NCI-H748 treated with DMSO at 0.1 percent for 48 hours (cell line): ENCODE data around the gene SEMA6B.
"Not testable (repeated sequence)": the region's sequence is repeated elsewhere in the genome, so short reads cannot be mapped to it uniquely, and the experiment has no call there.

Experiments used
- DNase-seq: peaks from one replicate; lab custom pipeline; 2025; lab: John Stamatoyannopoulos, UW

Gene SEMA6B

DNA sequence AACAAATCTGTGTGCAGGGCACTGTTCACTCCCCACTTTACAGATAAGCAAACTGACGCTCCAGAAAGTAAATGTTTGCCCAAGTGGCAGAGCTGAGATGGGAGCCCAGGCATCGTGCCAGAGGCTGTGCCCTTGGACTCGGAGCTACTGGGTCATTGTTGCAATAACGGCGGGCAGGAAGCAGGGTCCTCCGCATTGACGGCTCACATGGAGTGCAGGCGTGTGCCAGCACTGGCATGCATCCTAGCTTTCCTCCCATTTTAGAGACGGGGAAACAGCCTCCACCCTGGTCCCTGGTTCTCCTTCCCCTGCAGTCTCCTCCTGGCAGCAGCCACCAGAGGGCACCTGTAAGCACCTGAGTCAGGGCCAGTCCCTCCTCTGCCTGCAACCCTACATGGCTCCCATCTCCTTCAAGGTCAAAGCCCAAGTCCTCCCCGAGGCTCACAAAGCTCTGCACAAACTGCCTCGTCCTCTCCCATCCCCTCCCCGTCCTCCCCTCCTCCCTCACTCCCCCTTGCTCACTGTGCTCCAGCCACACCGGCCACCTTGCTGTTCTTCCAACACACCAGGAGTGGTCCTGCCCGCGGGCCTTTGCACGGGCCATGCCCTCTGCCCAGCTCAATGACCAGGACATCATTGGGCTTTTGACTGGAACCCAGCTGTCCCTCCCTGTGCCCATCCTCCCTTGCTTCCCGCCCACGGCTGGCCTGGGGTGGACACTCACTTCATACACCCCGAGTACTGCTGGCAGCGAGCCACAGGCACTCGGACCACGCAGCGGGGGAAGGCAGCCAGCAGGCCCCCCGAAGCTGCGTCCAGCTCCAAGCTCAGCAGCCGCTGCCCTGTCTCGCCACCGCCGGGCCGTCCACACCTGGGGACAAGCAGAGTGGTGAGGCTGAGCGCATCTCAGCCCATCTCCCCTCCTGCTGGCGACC, 11.9 kb downstream of the SEMA6B start:
- no peak for DNase-seq

DNA sequence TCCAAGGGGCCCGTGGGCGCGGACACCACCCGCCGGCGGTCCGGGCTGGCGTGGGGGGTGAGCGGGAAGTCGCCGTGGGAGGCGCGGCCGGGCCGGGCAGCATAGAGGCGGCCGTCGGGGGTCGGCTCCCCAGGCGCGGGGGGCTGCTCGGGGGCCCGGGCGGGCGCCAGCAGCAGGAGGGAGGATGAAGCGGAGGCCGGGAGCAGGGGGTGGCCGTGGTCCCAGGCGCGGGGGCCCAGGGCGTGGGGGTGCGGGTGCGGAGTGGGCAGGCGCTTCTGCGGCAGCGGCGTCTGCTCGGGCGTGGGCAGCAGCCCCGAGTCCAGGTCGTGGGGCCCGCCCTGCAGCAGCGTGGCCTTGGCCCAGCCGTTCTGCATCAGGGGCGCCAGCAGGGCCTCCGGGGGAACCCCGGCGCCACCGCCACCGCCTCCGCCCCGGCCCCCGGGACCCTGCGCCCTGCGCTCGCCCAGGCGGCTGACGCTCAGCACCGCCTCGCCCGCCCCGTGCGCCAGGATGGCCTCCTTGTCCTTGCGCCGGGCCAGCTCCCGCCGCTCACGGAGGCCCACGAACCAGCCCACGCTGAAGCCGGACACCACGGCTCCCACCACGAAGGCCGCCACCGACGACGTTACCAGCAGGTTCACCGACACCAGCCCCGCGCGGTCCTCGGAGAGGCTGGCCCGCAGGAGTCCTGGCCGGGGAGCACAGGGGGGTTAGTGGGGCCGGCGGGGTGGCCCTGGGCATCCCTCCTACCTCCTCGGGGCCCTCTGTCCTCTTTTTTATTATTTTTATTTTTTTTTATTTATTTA, 15.4 kb downstream of the SEMA6B start:
- DNase-seq = no peak

DNA sequence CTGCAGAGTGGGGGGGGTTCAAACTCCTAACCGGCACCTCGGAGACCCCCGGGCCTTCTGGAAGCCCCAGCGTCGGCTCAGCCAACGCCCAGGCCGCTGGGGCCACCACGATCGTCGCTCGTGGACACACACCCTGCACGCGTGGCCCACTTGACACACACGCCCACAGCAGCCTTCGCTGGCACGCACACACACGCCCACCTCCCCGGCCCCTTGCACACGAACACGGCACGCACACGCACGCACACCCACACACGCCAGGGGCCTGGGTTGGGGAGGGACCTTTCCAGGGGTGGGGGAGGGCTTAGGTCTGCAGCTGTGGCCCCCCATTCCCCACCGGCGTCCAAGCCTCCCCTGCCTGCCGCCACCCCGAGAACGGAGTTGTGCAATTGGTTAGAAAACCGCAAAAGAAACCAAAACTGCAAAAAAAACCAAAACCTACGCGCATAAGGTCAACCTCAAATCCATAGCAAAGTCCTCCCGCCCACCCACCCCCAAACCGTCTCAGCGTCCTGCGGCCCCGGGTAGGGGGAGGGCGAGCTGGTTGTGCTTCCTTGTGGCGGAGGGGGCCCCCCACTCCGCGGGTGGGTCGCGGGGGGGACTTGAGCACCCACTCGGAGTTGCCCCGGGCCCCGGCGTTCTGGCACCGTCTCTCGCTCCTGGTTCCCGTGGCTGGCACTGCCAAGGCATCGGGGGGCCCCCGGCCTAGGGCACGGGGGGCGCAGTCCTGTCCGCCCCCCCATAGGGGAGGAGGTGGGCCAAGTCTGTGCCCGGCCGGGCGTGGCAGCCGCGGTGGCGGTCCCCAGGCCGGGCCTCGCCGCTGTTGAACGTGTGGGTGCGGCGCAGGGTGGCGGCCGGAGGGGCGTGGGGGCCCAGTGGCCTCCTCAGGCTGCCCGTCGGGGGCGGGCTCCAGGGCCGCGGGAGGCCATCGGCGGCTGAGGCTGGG, 16.3 kb downstream of the SEMA6B start:
- DNase-seq = no peak

DNA sequence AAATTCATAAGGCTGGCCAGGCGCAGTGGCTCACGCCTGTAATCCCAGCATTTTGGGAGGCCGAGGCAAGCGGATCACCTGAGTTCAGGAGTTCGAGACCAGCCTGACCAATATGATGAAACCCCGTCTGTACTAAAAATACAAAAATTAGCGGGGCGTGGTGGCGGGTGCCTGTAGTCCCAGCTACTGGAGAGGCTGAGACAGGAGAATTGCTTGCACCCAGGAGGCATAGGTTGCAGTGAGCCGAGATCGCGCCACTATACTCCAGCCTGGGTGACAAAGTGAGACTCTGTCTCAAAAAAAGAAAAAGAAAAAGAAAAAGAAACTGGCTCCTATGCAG, 17.7 kb downstream of the SEMA6B start:
- not testable (repeated sequence) for DNase-seq

DNA sequence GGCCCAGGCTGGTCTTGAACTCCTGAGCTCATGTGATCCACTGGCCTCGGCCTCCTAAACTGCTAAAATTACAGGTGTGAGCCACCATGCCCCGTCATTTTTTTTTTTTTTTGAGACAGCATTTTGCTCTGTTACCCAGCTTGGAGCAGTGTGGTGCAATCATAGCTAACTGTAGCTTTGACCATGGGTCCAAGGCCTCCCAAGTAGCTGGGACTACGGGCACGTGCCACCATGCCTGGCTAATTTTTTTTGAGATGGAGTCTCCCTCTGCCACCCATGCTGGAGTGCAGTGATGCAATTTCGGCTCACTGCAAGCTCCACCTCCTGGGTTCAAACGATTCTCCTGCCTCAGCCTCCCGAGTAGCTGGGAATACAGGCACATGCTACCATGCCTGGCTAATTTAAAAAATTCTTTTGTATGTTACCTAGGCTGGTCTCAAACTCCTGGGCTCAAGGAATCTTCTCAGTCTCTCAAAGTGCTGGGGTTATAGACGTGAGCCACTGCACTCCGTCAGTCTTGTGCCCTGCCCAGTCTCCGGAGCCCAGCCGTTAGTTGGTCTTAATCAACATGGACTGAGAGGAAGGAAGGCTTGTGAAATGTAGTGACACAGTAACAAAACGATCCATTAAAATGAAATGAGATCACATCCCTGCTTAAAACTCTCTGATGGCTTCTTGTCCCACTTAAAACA, 18.2 kb downstream of the SEMA6B start:
- DNase-seq = no peak

DNA sequence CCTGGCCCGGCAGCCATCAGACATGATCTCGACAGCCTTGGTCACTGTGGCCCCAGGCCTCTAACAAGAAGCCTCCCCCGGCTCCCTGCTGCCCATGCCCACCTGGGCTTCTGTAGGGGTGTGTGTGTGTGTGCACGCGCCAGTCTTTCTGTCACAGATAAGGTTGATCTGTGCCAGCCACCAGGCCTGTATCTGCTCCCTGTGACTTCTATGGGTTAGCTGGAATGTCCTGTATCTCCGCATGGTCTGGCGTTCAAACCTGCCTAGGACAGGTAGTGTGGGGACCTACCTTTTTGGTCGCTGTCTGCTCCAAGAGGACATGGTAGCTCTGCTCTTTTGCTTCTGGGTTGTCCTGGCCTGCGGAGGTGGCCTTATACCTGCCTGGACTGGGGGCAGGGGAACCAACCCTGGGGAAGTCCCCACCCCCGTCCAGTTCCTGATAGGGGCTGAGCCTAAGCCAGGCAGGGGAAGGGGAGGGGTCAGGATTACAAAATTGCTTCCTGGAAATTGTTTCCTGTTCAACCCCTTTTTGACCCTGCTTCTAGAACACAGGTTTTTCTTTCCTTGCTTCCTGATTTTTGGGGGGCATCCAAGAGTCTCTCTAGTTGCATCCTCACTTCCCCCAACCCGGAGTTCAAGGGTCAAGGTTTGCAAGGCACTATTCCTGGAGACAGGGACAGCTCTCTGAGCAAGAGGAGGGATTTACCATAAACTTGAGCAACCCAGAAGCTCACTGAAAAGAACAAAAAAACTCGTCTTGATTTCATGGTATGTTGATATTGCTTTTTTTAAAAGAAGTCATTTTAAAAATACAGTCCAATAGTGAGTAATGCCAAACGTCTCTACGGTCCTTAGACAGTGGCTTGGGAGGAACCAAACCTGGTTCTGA, 19.5 kb downstream of the SEMA6B start, which contains the start of gene LRG1:
Gene LRG1, minus strand, starts transcription at position 344 of the 889 bp plus-strand sequence. Its CDS starts 23 bp downstream, at position 321.
- no peak for DNase-seq

DNA sequence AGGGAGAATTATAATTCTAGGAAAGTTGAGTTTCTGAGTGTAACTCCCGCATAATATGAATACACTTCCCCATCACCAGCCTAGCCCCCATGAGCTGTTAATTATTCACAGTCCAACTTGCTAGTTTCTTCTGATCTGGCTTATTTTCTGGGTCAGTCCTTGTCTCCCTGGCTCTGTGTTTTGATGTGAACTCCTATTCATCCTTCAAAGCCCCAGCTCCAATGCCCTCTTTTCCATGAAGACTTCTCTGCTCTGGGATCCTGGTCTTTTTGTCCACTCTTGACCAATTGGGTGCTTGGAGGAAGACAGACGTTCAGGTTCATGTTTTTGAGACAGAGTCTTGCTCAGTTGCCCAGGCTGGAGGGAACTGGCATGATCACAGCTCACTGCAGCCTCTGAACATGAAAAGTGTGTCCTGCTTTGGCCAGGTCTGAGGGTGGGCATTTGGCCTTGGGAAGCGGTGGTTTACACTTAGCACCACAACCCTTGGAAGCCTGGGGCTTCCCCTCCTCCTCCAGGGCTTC, 20.3 kb downstream of the SEMA6B start:
- DNase-seq = no peak

DNA sequence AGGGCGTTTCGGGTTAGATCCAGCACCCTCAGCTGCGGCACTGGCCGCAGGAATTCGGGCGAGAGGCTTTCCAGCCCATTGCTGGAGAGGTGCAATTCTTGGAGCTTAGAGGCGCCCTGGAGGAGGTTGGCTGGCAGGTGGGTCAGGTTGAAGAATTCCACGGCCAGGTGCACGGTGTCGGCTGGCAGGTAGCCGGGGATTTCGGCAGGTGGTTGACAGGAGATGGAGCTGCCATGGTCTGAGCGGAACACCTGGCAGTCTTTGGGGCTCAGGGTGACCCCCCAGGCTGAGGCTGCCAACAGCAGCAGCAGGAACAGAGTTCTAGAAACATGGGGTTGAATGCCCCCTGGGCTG, 20.9 kb downstream of the SEMA6B start:
- DNase-seq = no peak

DNA sequence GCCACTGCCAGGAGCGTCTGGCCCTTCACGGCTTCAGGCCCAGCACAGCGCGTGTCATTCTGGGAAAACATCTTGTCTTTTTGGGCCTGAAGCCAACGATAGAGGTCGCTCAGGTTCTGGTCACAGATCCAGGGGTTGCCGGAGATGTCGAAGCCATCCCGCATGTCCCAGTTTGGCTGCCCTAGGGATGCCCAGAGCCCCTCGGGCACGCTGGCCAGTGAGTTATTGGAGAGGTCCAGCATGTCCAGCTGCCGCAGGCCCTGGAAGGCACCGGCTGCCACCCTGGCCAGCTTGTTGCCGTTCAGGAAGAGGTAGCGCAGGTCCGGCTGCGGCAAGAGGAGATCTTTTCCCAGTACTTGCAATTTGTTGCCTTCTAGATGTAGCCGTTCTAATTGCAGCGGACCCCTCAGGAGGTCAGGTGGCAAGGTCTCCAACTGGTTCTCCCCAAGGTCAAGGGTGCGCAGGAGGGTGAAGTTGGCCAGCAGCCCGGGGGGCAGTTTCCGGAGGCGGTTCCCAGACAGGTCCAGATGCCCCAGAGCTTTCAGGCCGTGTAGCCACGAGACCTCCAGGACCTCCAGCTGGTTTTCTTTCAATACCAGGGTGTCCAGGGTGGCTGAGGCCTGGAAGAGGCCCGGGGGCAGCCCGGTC, 21.4 kb downstream of the SEMA6B start:
- no peak for DNase-seq

DNA sequence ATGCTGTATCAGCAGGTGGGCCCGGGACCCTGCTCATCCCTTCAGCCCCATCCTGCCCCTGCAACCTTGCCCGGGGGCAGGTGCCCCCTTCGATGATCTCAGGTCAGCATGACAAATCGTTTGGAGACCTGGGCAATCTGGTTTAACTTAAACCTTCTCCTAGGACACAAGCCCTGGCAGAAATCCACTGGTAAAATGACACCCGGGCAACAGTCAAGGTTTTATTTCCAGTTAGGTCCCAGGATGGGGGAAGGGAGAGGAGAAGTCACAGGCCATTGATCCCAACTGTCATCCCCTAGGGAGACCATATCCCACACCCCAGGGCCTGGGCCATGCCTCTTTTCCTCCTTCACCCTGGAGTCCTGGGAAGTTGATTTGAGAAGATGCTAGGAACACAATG, 22.7 kb downstream of the SEMA6B start:
- no peak for DNase-seq

DNA sequence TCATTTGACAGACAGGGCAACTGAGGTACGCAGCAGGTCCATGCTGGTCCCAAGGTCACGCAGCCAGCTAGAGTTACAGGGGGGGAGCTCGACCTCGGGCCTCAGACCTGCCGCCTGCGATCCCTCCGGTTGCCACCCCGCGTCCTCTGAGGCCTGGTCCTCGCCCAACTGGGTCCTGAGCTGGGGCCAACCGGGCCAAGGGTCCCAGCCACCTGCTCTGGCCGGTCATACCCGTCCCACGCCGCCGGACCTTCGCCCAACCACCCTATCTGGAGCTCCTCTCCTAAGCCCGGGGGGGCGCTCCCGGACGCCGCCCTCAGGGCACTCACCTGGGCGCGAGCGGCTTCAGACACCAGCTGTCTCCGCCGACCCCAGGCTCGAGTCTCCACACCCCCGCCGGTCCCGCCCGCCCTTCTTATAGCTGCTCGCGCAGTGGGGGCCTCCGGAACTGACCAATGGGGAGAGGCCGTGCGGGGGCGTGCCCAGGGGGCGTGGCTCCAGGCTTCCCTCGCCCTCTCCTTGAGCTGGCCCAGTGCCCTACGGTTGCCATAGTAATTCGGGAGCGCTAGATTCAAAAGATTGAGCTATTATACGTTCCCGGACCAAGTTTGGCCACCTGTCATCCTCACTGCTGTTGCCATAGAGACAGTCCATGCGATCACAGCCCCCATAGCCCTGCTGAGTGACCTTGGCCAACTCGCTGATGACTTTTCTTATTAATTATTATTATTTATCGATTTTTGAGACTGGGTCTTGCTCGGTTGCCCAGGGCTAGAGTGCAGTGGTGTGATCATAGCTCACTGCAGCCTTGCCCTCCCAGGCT, 24.4 kb downstream of the SEMA6B start, which contains the start of gene PLIN5:
Gene PLIN5, minus strand, starts transcription at position 389 of the 823 bp plus-strand sequence. CDS start 1,150 bp downstream, outside the sequence.
- peak; percentile 78 for DNase-seq

DNA sequence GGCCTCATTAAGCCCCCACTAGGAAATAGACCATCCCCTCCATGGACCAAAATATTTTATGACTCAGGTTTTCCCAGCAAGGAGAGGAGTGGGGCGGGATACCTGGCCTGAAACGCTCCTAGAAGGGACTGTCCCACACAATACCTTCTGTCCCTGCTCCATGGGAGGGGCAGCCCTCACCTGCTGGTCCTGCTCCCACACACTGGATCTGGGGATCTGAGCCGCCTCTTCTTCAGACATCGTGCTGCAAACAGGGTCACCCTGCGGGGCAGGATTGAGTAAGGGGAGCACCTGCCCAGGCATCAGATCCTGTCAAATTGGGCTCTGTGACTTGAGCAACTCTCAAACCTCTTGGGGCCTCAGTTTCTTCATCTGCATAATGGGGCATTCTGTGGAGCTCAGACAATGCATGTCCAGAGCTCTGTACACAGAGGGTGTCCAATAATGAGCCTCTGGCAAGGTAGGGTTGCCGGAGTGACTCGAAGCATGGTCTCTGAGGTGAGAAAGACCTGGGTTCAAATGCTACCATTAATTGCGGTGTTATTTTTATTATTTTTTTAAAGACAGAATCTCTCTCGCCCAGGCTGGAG, 25.6 kb downstream of the SEMA6B start:
- DNase-seq = no peak

DNA sequence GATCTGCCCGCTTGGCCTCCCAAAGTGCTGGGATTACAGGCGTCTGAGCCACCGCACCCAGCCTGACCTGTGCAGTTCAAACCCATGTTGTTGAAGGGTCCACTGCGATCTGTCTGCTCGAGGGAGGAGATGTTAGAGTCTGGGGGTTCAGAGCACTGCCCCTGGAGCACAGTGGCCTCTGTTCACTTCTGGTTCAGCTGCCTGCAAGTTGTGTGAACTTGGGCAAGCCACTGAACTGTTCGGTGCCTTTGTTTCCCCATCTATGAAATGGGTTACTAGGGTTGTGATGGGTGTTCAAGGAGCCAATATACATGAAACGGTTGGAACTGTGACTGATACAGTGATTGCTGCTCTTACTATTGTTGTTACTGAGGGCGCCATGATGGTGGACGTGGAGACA, 26.1 kb downstream of the SEMA6B start:
- DNase-seq = no peak

DNA sequence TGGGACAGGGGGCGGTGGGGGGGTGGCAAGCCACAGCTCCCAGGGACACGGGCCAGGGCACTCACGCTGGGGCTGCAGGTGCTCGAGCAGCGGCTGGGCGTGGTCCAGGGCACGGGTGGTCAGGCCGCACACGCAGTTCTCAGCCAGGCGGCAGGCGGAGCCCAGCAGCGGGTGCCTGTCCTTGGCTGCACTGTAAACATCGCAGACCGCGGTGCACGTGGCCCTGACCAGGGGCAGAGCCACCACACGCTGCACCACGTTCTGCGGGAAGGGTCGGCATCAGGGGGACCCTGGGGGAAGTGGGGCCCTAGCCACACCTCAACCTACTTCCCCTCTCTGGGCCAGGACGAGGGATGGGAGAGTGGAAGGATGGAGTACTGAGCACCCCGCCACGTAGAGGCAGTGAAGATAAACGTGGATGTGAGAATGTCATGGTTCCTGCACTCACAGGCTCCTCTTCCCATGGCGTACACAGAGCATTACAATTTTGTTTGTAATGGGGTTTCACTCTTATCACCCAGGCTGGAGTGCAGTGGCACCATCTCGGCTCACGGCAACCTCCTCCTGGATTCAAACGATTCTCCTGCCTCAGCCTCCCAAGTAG, 27.8 kb downstream of the SEMA6B start:
- DNase-seq = no peak

DNA sequence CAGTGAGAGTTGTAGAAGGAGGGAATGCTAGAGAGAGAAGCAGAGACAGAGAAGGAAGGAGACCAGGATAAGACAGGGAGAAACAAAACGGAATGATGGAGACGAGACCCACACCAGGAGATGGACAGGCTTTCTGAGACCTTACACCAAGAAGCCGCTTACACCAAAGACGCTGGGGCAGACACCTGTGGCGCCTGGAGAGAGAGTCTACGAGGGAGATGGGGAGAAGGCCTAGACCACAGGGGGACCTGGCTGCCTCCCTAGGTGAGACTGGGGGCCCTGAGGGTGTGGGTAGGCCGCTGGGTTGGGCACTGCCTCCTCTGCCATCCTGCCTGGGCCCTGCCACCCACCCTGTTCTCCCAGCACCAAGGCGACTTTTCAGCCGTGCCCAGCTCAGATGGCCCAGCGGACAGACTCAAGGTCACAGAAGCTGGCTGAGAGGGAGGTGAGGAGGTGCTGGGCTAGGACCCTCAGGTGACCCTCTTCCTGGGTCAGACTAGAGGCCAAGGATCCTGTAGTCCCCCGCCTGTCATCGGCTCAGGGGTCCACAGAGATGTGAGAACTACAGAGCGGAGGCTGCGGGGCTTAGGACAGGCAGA, 29.5 kb downstream of the SEMA6B start:
- no peak for DNase-seq

DNA sequence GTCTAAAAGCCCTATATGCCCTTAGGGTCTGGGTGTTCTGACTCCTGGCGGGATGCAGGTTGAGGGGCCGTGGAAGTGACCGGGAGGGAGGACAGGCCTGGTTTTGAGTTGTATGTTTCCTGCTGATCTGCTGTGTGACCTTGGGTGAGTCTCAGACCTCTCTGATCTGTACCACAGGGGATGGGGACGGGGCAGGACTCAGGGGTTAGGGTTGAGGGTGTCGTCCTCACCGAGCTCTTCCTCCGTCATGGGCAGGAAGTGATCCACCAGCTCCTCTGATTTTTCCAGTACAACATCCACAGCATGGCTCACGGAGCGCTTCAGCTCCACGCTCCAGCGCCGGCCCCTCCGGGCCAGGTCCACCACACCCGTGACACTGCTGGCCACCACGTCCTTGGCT, 30.6 kb downstream of the SEMA6B start:
- DNase-seq = no peak

DNA sequence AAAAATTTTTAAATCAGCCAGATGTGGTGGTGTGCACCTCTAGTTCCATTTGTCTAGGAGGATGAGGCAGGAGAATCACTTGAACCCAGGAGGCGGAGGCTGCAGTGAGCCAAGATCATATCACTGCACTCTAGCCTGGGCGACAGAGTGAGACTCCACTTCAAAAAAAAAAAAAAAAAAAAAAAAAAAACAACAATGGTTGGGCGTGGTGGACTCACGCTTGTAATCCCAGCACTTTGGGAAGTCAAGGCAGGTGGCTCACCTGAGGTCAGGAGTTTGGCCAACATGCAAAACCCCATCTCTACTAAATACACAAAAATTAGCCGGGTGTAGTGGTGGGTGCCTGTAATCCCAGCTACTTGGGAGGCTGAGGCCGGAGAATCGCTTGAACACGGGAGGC, 32.1 kb downstream of the SEMA6B start:
- DNase-seq = not testable (repeated sequence)
